Middle frontal gyrus (tissue), 1 donor: ENCODE data around the gene FBXW4.
"Not testable (repeated sequence)": the region's sequence is repeated elsewhere in the genome, so short reads cannot be mapped to it uniquely, and the experiment has no call there.

Experiments used
- DNase-seq: peaks from one replicate; pipeline ENCODE4 v3.0.0-alpha.2; 2015; ENCODE audit warnings: low spot score; ENCODE audit errors: extremely low spot score

The FBXW4 gene

DNA sequence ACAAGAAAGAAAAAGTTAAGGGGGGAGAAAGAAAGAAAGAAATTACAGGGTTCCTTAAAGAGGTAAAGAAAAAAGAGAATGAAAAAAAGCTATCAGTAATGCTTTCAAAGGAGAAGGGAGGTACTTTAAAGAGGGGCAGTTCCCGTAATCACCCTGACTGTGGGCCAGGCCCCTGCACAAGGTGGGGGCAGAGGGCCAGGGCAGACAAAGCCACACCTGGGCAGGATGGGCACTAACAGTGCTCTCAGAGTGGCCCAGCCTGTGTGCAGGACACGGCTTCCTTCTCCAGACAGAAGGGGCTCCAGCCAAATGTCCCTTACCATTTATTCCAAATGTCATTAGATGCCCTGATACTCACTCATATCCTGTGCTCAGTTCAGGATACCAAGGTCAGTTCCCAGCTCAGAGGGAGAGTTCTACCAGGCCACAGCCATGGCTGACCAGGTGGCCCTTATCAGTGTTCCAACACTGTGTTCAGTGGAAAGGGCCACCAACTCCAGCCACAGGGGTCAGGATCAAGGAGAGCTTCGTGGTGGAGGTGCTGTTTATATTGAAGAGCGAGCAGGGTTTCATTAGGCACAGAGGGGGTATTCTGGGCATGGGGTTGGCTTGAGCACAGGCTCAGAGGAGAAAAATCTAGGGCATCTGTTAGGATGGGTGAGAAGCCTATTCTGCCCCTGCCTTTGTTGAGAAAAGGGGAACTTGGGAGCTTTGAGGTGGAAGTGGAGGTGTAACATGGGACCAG, 77.0 kb downstream of the FBXW4 start:
- no peak for DNase-seq

DNA sequence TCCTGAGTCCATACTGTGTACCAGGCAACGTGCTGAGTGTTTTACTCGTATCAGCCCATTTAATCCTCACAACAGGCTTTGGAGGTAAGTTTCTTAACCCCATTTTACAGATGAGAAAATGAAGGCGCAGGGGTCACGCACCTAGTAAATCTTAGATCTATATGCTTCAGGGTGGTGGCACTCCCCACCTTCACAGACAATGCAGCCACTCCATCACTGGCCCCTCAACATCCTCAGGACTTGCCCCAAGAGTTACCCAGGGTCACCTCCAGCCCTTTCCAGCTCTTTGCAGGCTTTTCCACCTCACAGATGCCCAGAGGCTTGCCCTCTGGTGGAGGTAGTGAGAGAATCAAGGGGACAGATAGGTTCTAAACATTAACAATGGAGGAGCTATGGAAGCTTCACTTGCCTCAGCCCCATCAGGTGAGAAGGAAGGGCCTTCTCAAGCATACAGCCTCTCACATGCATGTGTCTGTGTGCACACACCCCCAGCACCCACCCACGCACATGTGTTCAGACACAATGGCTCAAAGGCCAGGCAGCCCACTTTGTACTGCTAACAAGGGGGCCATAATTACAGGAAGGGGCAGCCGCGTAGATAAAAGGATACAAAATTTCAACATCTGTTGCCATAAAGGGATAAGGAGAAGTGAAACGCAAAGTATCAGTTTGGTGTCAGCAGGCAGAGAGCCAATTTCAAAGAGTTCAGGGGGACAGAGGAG, 77.7 kb downstream of the FBXW4 start:
- DNase-seq: no peak

DNA sequence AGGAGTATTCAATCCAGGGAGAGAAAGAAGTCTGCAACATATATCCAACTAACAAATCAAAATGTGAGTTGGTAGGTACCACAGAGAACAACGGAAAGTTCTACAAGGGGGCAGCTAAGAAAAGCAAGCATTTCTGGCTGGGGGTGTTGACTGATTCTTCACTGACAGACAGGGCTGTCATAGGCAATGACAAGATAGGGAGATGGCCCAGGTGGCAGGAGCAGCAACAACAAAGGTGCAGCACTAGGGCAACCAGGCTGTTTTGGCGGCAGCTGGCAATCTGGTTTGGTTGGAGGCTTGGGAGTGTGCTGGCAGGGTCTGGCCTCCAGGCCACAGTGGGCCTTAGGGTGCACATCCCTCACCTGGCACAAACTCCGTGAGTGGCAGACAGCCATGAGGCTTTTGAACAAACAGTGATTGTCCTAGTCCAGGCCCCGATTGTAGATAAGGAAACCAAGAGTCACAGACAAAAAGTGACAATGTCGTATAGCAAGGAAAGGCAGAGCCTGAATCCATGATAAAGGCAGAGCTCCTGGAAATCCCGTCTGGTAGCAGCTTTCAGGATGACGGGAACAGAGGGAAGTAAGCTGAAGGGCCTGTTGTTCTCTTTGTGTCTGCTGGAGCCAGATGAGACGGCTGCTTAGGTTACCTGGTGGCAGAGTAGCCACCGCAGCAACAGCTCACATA, 78.4 kb downstream of the FBXW4 start:
- no peak for DNase-seq

DNA sequence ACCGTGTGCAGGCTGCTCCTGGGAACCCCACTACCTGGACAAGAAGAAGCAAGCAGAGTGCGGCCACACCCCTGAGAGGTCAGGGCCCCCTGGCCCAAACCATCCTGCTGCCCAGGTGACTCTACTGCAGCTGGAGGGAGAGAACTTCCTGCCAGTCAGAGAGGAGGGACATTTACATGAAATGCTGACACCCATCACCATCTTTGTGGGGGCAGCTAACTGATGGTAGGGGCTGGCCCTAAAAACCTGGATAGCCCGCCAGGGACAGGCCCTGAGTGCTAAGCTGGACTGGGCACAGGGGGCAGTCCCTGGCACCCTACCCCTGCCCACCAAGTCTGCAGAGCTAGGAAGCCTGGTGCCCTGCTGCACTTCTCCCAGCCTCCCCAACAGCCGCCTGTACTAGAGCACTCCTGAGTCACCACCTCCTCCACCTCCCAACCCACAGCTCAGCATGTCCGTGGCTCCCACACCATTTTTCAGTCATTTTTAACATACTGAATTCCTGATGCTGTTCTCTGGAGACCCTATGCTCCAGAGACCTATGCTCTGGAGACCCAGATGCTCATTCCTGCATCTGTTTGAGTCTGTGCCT, 79.3 kb downstream of the FBXW4 start:
- DNase-seq: no peak

DNA sequence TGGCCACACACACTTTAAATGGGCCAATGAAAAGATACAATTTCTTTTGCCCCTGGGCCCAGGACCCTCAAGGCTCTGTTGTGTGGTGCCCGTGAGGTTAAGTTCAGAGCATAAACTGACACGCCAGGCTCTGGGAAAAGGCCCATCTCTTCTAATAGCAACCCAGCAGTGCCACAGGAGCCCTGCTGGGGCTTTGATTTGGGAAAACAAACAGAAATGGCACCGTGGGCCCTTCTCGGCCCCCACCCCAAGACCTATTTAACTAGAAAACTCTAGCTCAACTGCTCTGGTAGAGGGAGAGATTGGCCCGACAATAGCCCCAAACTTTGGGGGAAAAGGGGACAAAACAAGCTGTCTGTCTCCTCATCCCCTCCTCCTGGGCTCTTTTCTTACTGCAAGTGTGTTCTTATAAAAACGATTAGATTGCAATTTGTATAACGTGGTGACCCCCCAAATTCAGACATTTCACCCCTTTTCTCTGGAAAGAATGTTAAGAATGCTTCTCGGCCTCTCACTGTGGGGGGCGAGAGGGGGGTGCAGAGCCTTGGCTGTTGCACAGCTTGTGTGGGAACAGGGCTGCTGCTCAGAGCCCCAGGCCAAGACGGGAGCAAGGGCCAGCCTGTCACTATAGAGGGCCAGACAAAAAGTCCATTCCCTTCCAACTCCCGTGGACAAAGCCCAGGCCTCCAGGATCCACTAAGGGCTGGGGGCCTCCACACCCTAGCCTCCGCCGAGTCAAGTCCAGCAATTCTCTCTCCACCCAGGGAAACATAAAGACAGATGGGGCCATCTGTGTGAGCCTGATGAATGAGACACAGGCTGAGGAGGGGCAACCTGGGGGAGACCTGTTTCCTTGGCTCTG, 80.1 kb downstream of the FBXW4 start:
- DNase-seq: no peak

DNA sequence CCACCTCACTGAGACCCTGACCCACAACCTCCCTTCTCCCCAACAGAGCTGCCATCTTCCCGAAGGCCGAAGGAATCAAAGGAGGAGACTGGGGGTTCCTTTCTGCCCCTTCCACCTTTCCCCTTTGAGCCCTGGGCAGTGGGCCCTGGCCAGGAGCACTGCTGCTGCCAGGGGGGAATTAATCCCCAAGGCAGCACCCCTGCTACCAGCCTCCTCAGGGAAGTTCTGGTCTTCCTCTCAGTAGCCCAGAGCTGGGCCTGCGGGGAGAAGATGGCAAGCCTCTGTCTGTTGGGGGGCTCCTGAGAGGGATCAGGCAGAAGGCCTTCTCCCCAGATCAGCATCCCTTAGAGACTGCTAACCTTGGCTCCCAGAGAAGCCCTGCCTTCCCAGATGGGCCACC, 81.3 kb downstream of the FBXW4 start:
- DNase-seq: no peak

DNA sequence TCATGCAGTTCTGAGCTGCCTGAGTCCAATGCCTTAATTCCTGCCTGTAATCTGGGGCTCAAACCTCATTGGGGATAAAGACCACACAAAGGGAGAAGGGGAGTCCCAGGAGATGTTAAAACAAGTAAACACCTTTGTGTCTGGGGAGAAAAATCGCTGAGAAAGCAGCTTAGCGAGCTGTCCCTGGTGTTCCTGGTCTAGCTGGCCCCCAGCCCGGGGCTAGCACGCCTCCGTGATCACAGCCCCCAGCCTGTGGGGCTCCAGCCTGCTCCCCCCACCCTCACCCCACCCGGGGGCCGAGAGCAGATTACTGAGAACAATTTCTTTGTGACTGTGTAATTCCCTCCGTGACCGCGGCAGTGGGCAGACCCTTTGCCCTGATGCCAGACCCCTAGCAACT, 82.1 kb downstream of the FBXW4 start:
- DNase-seq: no peak

DNA sequence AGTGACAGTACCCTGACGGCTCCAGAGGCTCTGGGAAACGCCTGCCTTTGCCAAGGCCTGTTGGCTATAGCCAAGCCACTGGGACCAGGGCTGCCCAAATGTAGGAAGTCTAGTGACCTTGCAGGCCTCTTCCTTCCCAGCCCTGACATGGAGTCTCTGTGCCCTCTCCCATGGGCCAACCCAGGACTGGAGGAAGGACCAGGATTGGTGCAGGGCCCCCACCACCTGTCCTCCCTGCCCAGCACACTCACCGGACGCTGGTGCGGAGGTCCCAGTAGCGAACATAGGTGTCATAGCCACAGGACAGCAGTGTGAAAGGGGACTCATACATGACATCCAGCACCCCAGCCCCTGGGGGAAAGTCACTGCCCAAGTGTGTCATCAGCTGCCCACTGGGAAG, 82.9 kb downstream of the FBXW4 start:
- DNase-seq: no peak

DNA sequence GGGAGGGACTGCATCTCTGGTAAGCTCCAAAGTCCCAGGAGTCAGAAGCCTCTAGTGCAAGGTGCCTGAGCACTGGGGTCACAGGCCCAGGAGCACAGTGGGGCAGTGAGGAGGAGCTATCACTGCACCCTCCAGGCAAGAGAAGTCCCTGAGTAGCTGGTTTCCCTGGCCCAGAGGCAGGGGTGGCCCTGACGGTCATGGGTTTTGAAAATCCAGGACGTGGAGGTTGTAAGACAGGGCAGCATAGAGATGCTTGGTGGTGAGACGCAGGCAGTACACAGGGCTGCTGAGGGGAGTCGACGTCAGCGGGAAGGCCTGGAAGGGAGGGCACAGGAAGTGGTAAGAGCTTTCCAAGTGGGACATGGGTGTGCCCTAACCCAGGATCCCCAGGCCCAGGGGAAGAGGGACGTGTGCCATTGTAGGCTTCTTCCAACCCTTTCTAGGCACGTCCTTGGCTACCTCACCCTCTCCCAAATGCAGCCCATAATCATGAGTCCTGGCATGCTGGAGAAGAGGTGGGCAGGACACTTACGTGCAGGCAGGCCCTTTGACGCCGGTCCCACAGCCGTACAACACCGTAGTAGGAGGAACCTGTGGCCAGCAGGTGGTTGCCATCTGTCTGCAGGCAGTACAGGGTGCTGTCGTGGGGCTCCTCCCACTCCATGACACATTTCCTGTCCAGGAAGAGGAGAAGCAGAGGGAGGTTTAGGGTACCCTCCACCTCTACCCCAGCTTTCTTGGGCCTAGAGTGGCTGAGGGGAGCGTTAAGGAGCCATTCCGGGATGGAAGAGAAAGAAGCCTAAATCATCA, 83.7 kb downstream of the FBXW4 start:
- DNase-seq: no peak

DNA sequence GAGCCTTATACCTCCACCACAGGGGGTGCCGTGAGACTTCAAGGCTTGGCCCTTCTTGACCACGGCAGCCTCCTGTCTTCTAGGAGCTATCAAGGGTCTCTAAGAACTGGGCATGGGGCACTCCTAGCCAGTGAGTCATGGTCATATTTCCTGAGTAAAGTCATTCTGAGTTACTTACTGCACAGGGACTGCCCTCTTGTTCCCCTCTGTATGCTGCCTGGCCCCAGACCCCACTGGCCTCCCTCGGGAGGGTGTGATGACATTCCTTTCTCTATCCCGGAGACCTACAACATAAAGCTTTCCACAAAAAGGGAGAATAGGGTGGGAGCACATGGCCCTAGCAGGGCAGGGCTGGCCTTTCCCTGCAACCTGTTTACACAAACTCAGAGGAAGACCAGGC, 85.5 kb downstream of the FBXW4 start:
- DNase-seq: no peak

DNA sequence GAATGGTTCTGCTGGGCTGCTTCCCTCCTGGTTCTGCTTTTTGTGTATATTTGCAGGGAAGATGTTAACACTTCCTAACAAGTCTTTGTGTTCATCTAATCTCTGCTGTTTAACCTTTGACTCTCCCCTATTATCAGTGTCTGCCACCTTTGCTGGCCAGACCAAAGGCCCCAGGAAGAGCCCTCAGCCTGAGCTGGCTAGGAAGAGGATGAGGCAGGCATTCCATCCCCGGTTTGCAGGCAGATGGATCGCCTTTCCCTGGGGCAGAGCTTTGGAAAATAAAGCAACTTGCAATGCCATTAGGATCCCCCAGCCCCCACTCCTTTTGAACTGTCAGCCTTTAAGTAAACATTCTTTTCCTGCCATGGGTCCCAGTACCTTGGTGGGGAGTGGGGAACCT, 87.8 kb downstream of the FBXW4 start:
- no peak for DNase-seq

DNA sequence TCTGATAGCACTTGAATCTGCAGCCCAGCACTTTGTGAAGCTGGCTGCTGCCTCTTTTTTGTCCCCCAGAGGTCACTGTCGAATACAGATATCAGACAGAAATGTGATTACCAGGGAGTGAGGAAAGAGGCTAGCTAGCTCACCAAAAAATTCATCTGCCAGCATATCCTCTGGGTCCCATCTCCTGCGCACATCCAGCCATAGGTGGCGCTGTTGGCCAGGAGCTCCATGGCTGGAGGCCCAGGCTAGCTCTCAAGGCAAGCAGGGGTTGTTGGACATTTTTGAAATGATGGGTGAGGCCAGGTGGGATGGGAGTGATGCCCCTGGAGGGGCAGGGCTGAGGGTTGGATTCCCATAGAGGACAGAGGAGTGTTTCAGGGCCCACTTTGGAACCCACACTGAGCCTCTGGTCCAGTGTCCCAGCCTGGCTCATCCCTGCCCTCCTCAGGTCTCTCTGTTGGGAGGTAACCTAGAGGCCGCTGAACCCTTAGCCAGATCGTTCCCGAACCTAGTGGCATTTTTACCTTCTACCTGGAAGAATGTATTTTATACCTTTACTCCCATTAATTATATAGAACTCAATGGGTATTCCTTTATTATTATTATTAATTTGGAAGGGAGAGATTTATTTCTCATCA, 92.1 kb downstream of the FBXW4 start:
- DNase-seq: peak; percentile 62

DNA sequence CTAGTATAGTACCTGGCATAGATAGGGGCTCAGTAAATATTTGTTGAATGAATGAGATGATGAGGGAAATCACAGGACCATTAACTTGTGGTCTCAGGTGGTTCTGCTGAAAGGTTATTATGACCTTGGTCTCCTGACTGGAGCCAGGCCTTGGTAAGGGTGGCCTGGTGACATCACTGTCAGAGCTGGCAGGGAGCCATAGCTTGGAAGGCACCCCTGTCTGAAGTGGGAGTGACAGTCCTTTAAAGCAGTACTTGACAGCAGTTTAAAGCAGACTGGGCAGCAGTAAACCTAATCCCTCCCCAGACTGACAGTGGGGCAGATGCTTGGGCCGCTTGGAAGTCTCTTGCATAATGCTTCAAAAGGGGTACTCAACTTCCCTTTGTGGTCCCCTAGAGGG, 93.4 kb downstream of the FBXW4 start:
- no peak for DNase-seq

DNA sequence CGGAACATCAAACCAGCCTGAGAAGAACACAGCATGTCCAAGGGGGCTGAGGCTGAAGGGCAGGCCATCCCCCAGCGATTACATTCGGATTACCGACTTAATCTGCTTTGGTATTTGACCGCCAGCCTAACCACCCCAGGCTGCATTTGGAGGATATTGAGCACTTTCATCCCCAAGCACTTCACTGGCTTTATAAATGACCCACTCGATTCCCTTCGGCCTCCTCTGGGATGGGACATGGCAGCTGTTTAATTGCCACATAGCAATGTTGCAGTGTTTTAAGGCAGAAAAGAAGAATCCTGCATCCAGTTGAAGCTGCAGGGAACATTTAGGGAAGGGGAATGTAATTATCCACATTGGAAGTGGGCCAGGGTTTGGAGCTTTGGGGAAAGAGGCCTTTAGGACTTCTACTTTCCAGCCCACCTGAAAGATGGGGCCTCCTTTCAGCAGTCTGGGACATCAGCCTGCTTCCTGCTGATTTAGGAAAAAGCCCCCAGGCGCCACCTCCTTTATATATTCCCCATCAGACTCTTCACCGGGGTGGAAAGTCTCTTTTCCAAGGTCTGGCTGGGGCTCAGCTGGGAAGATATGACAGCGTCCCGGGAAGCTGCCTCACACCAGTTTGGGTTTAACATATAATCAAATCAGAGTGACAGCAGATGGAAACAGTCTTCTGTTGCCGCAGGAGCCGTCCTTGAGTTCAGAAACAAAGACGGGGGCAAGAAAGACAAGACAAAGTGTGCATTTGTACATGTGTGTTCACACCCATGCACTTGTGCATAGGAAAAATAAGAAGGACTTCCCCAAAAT, 97.7 kb downstream of the FBXW4 start:
- no peak for DNase-seq

DNA sequence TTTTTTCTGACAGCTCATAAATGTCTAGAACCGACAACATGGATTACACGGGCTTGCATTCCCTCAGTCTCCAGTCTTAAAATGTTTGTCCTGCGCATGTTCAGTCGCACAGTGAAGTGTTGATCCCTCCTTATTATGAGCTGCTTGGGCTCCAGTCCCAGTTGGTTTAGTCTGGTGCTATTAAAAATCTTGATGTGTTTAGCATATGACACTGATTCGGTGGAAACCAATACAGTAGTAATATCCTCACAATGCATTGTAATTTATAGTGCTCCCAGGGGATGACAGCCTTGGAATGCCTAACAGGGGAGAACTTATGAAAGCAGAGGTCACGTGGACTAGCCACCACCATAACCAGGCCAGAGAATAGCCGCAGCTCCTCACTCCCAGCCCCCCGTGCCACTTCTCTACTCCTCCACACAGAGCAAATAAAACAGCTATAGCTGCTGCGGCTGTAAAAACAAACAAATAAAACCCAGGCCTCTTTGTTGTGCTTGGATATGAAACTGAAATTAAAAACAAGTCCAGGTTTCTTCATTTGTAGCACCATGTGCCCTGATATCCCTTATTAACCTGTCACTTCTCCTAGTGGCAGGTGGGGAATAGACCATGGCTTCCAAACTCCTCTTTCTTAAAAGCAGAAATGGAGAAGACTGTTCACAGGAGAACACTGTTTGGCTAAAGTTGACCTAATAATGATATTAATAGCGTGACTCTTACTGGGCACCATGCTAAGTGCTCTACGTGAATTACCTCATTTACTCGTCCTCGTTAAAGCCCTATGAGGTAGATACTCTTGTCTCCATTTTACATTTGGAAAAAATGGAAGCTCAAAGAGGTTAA, 99.2 kb downstream of the FBXW4 start:
- no peak for DNase-seq

DNA sequence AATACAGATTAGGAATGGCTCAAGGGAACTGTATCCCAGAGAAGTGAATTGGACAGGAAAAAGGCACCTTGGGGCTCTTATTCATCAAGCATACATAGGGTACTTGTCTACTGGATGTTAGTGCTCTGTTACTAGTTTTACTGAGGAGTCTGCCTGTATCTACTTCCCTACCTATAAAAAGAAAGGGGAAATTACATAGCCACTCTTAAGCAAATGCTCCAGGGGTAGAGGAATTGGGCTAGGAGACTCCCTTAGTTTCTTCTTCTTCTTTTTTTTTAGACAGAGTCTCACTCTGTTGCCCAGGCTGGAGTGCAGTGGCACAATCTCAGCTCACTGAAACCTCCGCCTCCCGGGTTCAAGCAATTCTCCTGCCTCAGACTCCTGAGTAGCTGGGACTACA, 101.6 kb downstream of the FBXW4 start:
- DNase-seq: not testable (repeated sequence)

DNA sequence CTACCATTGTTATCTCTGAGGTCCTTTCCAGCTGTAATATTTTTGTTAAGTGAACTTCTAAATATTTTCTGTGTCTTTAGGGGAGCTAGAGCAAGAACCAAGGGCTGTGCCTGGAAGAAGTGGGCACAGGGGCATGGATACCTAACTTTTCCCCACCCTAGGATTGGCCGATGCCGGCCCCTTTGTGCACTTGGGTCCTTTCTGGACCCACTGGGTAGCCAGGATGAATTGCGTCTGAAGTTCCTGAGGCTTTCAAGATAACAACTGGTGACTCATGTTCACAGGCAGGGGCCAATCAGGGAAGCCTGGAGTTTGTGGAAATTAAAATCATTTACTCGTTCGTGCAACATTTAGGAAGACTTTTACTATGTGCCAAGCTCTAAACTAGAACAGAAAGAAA, 106.1 kb downstream of the FBXW4 start:
- DNase-seq: no peak
